Anterior cingulate cortex (tissue), 58 donors: Measurements from ENCODE around the gene RPL7A.
"Not testable (repeated sequence)": the region's sequence is repeated elsewhere in the genome, so short reads cannot be mapped to it uniquely, and the experiment has no call there.

Experiments used
- DNase-seq, 58 donors: peaks; one replicate each; lab custom pipeline; 2025; lab: John Stamatoyannopoulos, UW

RPL7A gene

DNA sequence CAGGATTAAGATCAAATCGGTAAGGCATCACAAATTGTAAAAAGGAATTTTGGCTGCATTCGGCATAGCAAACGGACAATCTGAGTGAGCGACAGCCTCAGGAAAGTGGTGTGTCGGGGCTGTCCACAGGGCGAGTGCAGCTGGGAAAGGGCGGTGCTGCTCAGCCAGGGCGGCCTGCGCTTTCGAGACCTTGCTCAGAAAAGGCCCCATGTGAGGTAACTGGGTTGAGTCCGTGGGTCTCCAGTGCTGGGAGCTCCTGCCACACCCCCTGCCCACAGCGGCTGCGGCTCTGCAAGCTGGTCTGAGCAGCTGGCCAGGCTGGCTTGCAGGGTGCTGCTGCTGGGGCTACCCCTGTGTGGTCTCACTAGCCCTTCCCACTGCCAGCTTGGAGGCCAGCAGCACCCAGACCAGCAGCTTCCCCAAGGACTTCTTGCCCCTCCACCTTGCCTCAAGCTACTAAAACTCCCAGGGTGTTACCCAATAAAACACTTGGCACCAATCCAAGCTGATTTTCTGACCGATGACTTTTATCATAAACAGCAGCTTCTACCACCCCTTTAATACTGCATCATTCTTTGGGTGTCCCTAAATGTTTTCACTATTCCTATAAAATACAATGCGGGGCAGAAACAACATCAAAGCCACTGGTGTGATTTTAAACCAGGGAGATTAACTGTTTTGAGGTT lies 14.5 kb downstream of the RPL7A start:
- DNase-seq, result no peak

DNA sequence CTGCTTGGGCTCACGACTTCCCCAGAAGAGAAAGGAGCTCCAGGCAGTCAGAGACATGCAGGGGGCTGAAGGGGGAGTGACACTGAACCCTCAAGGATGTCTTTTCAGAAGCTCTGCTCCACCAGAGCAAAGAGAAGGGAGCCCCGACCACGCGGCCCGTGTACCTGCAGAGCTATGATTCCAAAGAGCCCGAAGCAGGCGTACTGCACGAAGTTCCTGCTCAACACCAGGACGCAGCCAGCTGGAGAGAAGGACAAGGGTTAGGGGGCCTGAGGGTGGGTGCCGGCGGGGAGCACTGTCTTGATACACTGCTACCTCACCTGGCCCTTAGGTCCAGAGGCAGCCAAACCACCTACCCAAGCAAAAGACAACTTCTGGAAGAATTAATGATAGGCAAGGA lies 18.4 kb downstream of the RPL7A start:
- DNase-seq, result no peak

DNA sequence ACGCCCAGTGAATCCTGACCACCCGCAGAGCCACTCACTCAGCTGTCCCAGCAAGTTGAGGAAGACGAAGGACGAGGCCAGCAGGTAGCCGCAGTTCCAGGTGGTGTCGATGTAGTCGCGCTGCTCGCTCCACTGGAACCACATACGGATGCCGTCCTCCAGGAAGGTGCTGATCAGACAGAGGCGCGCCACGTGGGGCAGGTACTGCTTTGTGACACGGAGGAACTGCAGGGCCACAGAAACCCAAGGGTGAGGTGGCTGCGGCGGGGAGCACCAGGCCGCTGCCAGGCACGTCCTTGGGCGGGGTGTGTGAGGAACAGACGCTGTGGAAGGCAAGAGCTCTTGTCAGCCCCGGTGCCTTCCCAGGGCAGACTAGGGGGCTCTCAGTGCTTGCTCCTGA lies 19.2 kb downstream of the RPL7A start:
- no peak for DNase-seq

DNA sequence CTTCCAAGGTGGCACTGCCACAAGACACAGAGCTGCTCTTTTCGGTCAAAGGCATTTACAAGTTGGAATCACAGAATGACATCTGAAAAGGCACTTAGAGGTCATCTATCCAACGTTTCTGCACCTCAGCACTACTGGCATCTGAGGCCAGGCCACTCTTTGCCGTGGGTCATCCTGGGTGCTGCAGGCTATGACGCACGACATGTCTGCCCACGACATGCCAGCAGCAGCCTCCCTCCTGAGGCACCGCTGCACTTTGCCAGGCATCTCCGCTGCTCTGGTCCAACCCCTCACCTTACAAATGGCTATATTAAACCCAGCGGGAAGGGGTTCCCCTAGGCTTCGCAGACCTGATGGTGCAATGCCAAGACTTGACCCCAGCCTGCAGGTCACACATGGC lies 19.8 kb downstream of the RPL7A start:
- no peak for DNase-seq

DNA sequence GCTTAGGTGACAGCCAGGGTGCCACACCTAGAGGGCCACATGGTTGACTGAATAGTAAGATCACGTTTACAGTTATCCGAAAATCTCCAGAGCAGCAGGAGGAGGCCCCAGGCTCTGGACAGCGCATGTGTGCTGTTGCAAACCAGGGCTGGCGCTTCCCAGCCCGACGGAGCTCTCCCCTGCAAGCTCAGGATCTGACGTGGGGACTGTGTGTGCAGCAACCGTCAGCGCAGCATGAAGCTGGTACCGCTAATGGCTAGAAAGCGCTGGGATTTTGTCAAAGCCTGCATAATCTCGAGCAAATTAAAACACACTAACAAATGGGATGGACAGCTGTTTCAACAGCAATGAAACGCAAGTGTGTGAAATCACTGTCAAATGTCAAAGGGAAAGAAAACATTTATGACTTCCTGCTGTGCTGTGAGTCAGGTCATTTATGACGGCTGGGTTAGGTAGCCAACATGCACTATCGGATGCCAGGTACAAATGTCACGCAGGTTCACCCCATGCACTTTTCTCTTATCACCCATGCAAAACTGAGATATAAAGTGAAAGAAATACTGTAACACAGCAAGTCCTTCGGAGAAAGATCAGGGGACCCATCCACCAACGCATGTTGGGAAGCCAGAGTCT lies 20.3 kb downstream of the RPL7A start:
- DNase-seq, result no peak

DNA sequence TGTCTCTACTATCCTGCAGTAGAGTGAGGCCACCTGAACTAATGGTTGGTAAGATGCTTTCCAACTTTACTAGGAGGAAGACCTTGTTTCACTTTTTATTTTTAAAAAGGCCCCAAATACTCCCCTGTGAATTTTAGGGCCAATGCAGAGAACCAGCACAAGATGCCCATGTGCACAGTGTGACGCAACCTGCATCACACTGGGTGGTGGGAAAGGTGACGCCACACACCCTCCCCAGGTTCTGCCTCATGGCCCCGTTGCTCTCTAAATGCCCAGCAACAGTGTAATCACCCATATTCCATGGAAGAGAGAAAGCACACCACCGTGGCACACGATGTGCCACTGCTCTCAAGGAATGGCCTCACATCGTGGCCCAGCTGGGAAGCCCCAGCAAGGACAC lies 21.4 kb downstream of the RPL7A start:
- no peak for DNase-seq

DNA sequence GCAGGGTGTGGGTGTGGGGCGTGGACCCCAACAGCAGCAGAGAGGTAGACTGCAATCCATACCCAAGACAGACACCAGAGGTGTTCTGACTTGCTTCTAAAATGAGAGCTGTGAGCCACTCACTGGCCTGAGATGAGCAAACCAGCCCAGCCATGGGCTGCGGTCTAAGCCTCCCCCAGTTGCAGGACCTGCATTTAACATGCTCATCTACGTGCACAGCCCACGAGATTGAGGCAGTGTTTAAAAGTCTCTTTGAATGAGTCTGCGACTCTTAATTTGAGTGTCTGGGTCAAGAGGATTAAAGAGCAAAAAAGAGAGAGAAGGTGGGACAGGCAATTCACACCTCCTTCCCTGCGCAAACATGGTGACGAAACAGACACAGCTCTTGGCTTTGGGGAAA lies 21.9 kb downstream of the RPL7A start:
- DNase-seq, result no peak

DNA sequence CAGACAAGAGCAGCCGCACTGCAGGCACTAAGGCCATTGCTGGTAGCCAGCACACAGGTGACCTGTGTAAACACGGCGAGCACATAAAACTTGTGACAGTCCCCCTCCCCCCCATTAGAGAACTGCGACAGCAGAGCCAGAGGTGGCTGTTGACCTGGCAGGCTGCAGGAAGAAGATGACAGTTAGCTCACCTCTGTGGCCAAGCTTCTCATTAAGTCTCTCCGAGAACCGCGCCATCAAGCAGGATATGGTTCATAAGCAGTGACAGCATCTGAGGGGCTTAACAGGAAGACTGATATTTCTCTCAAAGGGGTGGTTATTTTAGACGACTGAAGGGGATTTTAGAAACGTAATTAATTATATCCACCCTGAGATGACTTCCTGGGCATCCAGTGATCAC lies 22.7 kb downstream of the RPL7A start:
- no peak for DNase-seq

DNA sequence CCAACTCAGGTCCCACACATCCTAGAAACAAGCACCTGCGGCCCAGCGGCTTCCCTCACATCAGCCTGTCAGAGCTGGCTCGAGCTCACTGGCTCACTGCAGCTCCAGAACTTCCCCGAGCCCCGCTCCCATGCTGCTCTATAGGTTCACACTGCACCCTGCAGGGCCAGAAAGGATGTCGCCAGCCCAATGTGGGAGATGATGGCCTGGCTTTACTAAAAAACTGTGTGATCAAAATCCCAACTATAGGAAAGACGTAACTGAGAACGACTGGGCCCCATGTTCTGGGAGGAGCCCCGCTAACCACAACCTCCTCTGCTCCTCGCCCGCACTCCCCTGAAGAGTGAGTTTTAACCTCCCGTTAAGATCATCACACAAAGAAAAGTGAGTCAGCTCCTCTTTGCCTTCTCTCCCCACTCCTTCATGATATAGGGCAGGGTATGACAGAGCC lies 23.3 kb downstream of the RPL7A start:
- DNase-seq, result peak in 1 of 58 donors; percentile 53

DNA sequence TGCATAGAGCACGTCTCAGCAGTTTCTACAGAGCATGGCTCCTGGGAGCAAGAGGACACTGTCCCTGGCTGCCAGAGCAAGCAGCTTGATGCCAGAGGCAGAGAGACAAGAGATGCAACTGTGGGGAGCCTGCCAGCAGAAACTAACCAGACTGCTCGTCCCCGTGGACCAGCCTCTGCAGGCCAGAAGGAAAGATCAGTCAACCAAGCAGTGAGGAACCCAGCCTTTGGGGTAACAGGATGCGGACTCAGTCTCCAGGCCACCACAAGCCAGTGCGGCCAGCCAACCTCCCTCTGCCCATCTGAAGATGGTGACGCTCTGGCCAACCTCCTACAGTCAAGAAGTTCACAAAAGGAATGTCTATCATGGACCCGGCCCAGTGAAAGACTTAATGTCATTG lies 24.1 kb downstream of the RPL7A start:
- DNase-seq, result no peak

DNA sequence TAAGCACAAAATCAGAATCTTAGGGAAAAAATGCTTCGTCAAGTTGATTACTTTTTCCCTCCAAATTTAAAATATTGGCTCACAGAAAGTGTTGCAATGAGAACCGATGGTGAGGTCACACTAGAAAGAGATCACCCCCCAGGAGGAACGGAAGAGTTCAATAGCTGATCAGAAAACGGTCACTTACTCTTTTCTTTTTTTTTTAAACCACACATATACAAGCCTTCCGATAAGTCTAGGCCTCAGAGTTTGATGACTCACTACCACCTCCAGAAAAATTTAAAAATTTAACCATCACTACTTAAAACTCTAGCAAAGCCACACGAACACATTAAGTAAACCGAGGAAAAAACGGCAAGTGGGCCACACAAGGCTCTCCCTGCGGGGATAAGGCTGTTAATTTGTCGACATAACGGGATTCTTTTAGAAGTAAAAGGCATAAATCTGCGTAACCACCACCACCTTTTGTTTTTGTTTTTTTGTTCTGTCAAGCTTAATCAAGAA lies 26.6 kb downstream of the RPL7A start:
- no peak for DNase-seq

DNA sequence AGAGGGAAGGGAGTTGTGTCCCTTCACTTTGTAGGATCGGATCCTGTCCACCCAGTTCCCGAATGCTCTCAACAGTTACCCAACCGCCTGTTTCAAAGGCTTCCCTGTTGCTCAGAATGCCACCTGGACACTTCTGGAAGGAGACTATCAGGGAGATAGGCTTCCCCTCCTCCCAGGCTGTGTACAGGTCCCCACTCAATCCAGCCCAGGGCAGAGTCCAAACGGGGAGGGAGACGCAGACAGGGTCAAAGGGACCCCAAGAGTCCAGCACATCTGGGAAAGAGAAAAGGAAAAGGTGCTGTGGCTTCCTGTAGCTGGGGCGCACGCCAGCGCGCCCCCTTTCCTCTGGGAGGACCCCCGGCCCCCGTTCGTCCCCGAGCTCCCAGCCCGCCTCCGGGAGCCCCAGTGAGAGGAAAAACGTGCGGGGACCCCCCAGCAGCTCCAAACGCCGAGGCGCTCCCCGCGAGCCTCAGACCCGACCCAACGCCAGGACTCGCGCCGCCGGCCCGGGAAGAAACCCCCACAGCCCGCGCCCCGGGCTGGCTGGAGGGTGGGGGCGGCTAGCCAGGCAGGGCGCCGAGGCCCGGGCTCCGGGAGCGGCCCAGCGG lies 27.2 kb downstream of the RPL7A start:
- no peak for DNase-seq

DNA sequence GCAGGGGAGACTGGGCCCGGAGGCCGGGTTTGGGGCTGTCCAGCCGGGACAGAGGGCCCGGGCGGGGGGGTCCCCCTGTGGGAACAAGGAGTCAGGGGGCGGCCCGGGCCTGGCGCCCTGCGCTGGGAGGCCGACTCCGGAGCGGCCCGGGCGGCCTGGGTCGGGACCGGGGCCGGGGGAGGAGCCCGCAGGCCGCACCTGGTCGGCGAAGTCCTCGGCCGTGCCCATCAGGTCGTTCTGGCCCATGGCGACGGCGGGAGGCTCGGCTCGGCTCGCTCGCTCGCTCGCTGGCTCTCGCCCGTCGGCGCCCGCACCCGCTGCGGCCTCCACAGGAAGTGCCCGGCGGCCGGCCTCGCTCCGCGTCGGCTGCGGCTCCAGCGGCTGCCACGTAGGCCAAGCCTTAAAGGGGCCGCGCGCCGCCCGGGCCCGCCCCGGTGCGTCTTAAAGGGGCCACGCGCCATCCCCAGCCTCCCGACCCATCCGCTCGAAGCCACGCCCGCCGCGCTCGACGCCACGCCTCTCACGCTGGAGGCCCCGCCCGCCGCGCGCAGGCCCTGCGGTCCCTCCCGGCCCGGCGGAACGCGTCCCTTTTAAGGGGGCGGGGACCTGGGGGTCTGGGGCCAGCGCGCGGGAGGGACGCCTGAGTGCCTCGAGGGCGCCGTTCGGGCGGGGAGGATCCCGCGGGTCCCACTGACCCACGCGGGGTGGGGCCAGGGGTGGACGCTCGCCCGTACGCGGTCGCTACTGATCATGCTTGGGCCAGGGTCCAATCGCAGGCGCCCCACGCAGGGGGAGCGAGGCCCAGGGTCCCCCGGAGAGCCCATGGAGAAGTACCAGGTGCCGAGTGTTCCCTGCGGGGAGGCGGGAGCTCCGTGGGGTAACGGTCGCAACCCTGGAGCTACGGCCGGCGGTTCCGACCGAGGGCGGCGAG lies 28.0 kb downstream of the RPL7A start, which contains the start of the genes STKLD1 and SURF4:
STKLD1 (plus strand) TSS at position 643 of the 931 bp plus-strand sequence; CDS start at position 751, 108 bp downstream.
SURF4 (minus strand) TSS at position 337 of the 931 bp plus-strand sequence; CDS start at position 246, 91 bp downstream.
- DNase-seq, result peak; percentile 29 to 97 (median 92)

DNA sequence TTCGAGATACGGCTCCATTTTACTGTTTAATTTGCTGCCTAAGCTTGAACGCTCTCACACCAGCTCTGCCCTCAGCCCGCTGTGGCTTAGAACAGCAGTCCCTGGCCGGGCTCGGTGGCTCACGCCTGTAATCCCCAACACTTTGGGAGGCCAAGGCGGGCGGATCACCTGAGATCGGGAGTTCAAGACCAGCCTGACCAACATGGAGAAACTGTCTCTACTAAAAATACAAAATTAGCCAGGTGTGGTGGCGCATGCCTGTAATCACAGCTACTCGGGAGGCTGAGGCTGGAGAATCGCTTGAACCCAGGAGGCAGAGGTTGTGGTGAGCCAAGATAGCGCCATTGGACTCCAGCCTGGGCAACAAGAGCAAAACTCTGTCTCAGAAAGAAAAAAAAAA lies 29.3 kb downstream of the RPL7A start:
- not testable (repeated sequence) for DNase-seq

DNA sequence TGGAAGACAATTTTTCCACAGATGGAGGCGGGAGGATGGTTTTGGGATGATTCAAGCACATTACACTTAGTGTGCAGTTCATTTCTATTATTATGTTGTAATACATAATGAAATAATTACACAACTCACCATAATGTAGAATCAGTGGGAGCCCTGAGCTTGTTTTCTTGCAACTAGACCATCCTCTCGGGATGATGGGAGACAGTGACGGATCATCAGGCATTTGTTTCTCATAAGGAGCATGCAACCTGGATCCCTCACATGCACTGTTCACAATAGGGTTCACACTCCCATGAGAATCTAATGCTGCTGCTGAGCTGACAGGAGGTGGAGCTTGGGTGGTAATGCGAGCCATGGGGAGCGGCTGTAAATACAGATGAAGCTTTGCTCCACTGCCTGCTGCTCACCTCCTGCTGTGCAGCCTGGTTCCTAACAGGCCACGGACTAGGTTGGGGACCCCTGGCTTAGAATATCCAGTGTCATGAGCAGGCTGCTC lies 29.8 kb downstream of the RPL7A start:
- DNase-seq, result no peak

DNA sequence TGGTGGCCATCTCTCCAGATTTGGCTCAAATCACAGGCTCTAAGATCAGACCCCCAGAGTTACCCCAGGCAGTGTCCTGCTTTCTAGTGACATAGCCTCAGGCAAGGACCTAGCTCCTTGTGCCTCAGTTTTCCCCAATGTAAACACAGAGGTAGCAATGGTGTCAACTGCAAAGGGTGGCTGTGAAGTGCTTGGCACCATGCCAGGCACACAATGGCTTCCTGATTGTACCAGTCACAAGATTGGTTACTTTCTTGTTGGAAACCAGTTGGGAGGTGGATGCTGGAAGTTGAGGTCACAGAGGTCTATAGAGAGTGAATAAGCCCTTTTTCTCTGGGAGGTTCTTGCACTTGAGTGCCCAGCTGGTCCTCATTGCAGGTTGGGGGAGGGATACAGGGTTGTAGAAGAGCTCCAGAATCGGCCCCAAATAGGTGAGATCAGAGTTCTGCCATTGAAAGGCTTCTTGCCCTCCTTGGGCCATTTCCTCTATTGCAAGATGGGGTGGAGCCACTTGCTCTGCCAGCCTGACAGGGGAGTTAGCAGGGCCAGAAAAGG lies 30.5 kb downstream of the RPL7A start:
- DNase-seq, result peak in 1 of 58 donors; percentile 39

DNA sequence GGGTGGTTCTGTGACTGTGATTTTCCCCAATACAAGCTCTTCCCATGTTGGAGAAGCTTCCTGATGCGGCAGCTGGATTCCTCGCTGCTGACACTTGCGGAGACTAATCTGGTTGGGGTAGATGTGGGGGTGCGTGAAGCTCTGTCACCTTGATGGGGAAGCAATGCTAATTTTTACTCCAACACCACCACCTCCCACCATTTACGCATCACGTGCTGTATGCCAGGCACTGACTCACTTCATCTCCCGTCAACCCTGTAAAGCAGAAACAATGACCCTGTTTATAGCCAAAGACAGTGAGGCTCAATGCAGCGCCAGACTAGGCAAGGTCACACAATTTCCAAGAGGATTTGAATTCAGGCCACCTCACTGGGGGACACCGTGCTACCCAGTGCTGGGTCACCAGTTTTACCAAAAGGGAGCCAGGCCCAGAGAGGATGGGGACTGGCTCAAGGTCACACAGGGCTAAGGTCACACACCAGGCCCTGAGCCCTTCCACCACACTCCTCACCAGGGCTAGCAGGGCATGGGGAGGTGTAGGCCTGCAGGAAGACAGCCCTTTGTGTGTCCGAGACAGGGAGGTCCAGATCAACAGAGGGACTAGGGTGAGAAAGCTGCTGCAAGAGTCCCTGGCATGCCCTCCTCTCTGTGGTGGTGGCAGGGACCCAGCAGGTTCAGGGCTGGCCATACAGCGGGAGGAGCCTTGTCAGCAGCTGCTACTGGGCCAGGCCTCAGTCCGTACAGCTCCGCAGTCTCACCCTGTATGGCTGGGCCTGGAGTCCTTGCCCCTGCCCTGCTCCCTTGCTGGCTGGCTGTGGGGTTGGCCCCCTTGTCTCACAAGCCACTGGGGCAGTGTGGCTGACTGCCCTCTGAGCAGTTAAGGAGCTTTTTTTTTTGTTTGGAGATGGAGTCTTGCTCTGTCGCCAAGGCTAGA lies 31.4 kb downstream of the RPL7A start:
- DNase-seq, result peak in 21 of 58 donors; percentile 9 to 65 (median 41)

DNA sequence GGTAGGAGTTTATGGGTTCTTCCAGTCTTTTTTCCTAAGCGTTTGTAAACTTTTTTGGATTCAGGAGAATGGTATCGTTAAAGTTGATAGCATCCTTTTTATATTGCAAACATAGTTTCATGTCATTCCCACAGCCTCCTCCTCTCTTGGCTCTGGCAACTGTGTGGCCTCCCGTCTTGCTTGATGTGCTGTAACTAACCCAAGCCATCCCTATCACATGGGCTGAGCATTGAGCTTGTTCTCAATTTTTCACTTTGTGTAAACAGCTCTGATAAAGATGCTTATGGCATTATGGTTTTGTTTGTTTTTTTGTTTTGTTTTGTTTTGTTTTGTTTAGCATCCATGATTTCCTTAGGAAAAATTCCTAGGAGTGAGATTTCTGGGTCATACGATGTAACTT lies 32.7 kb downstream of the RPL7A start:
- peak in 12 of 58 donors; percentile 8 to 40 (median 26) for DNase-seq
